Thyroid gland (tissue), 4 donors: Measurements from ENCODE around the gene SNX9.

Source experiments
- CTCF ChIP-seq, 6 experiments: fragments of 200-600 bp in 3 of 6; fragments of 450-650 bp in 3 of 6; sonication (generic) in 3 of 6; IDR thresholded peaks; one replicate each; pipeline ENCODE4 v1.5.1; 2016 to 2019; ENCODE audit warnings: antibody characterized with exemption in 6 of 6, mild to moderate bottlenecking in 2 of 6, inconsistent platforms in 1 of 6, moderate library complexity in 1 of 6
- POLR2A ChIP-seq, 2 donors: fragments of 450-650 bp; IDR thresholded peaks; one replicate each; pipeline ENCODE4 v1.6.1; 2017; ENCODE audit warnings: antibody characterized with exemption in 2 of 2, mild to moderate bottlenecking in 2 of 2, moderate library complexity in 1 of 2

- no peak for TF ChIP-seq CTCF (IDR thresholded peaks at IDR 0.05)
- TF ChIP-seq POLR2A (IDR thresholded peaks at IDR 0.05): no peak
Measured at GRCh38 chr6:157859775-157860504, 36.9 kb downstream of the SNX9 start.
